ENCODE measurements around the gene OIP5. TPM values are rescaled to one million over a fixed set of nuclear protein-coding genes. Genes with fewer than 3 reads are reported as not detected.
"Not testable (repeated sequence)": the region's sequence is repeated elsewhere in the genome, so short reads cannot be mapped to it uniquely, and the experiment has no call there.

The OIP5 gene
- total RNA-seq, 6 experiments from 2014 or later, result 0.23 to 1.1 (median 0.82) TPM; not detected in 1

DNA sequence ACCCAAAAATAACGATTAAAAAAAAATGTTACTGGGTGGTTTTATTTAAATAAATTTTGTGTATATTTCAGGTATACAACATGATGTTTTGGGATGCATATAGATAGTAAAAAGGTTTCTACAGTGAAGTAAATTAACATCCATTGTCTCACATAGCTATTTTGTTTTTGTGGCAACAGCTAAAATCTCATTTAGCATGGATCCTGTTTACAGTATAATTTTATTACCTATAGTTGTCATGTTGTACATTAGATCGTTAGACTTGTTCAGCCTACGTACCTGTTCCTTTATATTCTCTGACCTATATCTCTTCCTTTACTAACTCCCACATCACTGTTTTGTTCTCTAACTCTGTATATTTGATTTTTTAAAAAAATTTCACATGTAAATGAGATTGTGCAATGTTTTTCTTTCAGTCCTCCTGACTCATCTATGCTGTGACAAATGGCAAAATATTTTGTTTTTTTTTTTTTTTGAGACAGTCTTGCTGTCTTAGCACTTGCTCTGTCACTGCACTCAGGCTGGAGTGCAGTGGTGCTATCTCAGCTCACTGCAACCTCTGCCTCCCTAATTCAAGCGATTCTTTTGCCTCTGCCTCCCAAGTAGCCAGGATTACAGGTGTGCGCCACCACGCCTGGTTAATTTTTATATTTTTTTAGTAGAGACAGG lies 45.6 kb downstream of the OIP5 start:
- intact Hi-C loops (cut with DNase I), result no loop called here
- no peak for DNase-seq
- Histone ChIP-seq H3K4me1 (peaks cover 0 to 17% (median 4%) of the 10 kb centered on the region in 4 donors), H3K27ac (no peak overlapping the region), H3K27me3 (no peaks in the 10 kb centered on the region), H3K4me3 (no peak overlapping the region), H3K36me3 (peaks cover 3 to 40% (median 22%) of the 10 kb centered on the region in 4 donors), H3K9me3 (no peaks in the 10 kb centered on the region)
- no peak for TF ChIP-seq POLR2A (IDR thresholded peaks at IDR 0.05)
- TF ChIP-seq, protein P1, sequence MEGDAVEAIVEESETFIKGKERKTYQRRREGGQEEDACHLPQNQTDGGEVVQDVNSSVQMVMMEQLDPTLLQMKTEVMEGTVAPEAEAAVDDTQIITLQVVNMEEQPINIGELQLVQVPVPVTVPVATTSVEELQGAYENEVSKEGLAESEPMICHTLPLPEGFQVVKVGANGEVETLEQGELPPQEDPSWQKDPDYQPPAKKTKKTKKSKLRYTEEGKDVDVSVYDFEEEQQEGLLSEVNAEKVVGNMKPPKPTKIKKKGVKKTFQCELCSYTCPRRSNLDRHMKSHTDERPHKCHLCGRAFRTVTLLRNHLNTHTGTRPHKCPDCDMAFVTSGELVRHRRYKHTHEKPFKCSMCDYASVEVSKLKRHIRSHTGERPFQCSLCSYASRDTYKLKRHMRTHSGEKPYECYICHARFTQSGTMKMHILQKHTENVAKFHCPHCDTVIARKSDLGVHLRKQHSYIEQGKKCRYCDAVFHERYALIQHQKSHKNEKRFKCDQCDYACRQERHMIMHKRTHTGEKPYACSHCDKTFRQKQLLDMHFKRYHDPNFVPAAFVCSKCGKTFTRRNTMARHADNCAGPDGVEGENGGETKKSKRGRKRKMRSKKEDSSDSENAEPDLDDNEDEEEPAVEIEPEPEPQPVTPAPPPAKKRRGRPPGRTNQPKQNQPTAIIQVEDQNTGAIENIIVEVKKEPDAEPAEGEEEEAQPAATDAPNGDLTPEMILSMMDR (IDR thresholded peaks at IDR 0.05), result no peak
- ATAC-seq, result peak in 1 of 4 donors; percentile 5
- 89% methylated on average over 6 of the region's 6 CpGs for WGBS (ENCODE audit: insufficient coverage, low coverage, low lambda C conversion rate, missing lambda C conversion rate)

DNA sequence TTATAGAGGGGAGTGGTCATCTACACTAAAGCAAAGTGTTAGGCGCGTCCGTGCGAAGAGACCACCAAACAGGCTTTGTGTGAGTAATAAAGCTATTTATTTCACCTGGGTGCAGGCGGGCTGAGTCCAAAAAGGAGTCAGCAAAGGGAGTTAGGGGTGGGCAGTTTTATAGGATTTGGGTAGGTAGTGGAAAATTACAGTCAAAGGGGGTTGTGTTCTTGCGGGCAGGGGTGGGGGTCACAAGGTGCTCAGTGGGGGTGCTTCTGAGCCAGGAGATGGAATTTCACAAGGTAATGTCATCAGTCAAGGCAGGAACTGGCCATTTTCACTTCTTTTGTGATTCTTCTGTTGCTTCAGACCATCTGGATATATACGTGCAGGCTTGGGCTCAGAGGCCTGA lies 47.1 kb downstream of the OIP5 start:
- Histone ChIP-seq H3K36me3 (peaks cover 3 to 42% (median 22%) of the 10 kb centered on the region in 4 donors), H3K4me3 (peak overlapping the region; percentile 79 to 95 (median 90)), H3K9me3 (no peaks in the 10 kb centered on the region), H3K4me1 (peaks cover 0 to 12% (median 4%) of the 10 kb centered on the region in 4 donors), H3K27me3 (no peaks in the 10 kb centered on the region), H3K27ac (peak overlapping the region in 2 of 3 donors; percentile 96 to 98)
- no peak for DNase-seq
- no peak for ATAC-seq
- WGBS (ENCODE audit: insufficient coverage, low coverage, low lambda C conversion rate, missing lambda C conversion rate), result 34% methylated on average over 7 of the region's 7 CpGs
- intact Hi-C loops (cut with DNase I), result no loop called here
- no peak for TF ChIP-seq POLR2A (IDR thresholded peaks at IDR 0.05)
- TF ChIP-seq, protein P1 (IDR thresholded peaks at IDR 0.05), result no peak

DNA sequence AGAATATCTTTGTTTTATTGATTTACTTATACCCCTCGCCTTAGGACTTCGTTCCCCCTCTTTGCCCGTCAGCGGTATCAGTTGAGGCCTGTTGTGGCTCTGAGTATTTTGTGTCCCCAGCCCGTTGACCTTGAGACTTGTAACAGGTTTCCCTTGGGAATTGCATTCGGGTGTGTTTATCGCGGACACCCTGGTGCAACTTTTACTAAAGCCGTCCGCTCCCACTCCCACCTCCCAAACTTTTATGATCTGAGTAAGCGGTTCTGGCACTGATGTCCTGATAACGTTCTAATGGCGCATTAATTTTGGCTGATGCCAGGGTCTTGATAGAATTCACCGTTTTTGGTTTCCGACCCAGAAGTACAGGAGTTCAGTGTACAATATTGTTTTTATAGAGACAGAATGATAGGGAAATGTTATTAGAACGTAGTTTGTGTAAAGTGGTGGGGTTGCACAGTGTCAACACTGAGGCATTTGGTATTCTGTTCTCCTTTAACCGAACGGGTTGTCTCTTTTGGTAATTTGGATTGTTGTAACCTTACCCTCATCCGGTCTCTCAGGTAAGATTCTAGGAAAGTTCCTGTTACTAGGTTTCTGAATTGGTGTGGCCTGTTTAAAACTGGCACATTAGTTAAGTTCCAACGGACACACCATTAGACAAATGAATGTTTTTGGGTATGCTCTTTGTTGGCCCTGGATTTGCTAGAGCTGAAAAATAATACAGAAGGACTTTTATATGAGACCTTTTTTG lies 47.8 kb downstream of the OIP5 start:
- H3K36me3 ChIP-seq, result peaks cover 3 to 49% (median 25%) of the 10 kb centered on the region in 4 donors
- peak overlapping the region; percentile 79 to 95 (median 90) for H3K4me3 ChIP-seq
- DNase-seq (peak in 1 of 3 donors; percentile 51), ATAC-seq (peak; percentile 12 to 33 (median 30))
- no peaks in the 10 kb centered on the region for H3K27me3 ChIP-seq
- intact Hi-C loops (cut with DNase I), result no loop called here
- peak overlapping the region; percentile 91 to 98 (median 96) for H3K27ac ChIP-seq
- no peak for TF ChIP-seq POLR2A (IDR thresholded peaks at IDR 0.05)
- TF ChIP-seq, protein P1 (IDR thresholded peaks at IDR 0.05), result no peak
- H3K9me3 ChIP-seq, result no peaks in the 10 kb centered on the region
- 0% methylated on average over 20 of the region's 20 CpGs for WGBS (ENCODE audit: insufficient coverage, low coverage, low lambda C conversion rate, missing lambda C conversion rate)
- H3K4me1 ChIP-seq, result peaks cover 0 to 7% (median 3%) of the 10 kb centered on the region in 4 donors

DNA sequence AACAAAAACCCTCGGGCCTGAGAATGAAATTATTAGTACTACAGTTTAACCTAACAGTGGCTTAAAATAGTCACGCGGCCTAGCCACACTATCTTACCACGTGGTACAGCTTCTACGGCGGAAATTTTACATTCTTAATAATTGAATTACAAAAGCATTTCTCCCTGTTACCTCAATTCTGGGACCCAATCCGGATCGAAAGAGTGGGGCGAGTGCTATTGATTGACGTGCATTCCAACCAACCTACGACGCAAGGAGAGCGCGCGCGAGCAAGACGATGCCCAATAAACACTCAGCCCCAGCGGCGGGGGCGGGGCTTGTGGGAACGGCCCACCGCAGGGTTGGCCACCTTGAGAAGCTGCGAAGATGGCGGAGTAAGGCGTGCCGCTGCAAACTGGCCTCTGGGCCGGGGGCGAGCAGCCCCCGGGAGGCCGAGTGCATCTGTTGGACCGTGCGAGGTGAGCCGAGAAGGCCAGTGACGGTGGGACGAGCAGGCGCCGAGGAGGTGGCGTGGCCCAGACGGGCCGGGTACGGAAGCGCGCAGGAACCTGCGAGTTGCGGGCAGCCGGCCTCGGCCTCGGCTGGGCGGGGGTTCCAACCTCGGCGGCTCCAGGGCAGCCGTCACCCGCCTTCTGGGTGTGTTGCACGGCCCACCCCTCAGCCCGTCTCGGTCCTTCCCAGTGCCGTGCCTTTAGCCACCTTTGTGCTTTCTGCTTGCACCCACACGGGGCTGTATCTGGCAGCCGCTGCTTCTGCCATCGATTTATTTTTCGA lies 48.6 kb downstream of the OIP5 start:
- H3K9me3 ChIP-seq, result no peaks in the 10 kb centered on the region
- H3K27me3 ChIP-seq, result no peaks in the 10 kb centered on the region
- H3K27ac ChIP-seq, result peak overlapping the region; percentile 92 to 98 (median 96)
- peak overlapping the region; percentile 79 to 95 (median 90) for H3K4me3 ChIP-seq
- H3K36me3 ChIP-seq, result peaks cover 3 to 49% (median 26%) of the 10 kb centered on the region in 4 donors
- WGBS (ENCODE audit: insufficient coverage, low coverage, low lambda C conversion rate, missing lambda C conversion rate), result 0% methylated on average over 16 of the region's 61 CpGs
- ATAC-seq (peak; percentile 95 to 99 (median 97)), DNase-seq (peak; percentile 97 to 99 (median 98))
- H3K4me1 ChIP-seq, result peaks cover 0 to 9% (median 4%) of the 10 kb centered on the region in 4 donors
- peak; percentile 93 for TF ChIP-seq POLR2A (IDR thresholded peaks at IDR 0.05)
- TF ChIP-seq, protein P1 (IDR thresholded peaks at IDR 0.05), result no peak
- intact Hi-C loops (cut with DNase I), result no loop called here

DNA sequence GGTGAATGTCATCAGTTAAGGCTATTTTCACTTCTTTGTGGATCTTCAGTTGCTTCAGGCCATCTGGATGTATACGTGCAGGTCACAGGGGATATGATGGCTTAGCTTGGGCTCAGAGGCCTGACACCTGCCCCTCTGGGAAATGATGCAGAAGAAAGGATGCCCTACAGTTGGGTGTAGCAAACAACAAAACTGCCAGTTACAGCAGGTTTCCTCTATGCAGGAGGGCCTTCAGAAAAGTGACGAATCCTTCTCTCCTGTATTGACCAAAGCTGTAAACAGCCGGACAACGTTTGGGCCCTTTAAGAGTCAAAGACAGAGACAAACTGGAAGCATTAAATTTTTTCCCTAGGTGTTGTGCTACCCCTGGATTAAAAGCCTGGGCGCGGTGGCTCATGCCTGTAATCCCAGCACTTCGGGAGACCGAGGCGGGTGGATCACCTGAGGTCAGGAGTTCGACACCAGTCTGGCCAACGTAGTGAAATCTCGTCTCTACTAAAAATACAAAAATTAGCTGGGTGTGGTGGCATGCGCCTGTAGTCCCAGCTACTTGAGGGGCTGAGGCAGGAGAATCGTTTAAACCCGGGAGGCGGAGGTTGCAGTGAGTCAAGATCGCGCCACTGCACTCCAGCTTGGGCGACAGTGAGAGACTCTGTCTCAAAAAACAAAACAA lies 49.3 kb downstream of the OIP5 start:
- ATAC-seq, result peak in 3 of 4 donors; percentile 2
- H3K36me3 ChIP-seq, result peaks cover 3 to 41% (median 24%) of the 10 kb centered on the region in 4 donors

DNA sequence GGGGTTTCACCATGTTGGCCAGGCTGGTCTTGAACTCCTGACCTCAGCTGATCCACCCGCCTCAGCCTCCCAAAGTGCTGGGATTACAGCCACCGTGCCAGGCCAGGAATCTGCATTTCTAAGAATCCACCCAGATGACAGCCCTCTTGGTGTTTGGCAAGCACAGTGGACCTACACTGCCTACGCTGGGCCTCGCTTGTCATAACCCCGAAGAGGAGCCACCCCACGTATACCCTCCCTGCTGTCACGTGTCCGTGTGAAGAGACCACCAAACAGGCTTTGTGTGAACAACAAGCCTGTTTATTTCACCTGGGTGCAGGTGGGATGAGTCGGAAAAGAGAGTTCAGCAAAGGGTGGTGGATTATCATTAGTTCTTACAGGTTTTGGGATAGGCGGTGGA lies 50.0 kb downstream of the OIP5 start:
- intact Hi-C loops (cut with DNase I); H3K4me3 ChIP-seq; H3K9me3 ChIP-seq; ATAC-seq; DNase-seq; H3K27me3 ChIP-seq: not testable (repeated sequence)
- Histone ChIP-seq H3K4me1 (peaks cover 0 to 15% (median 4%) of the 10 kb centered on the region in 4 donors), H3K36me3 (peaks cover 0 to 40% (median 18%) of the 10 kb centered on the region in 4 donors), H3K27ac (peak overlapping the region in 1 of 3 donors; percentile 98)
- WGBS (ENCODE audit: insufficient coverage, low coverage, low lambda C conversion rate, missing lambda C conversion rate), result 88% methylated on average over 8 of the region's 10 CpGs

More for the DNA sequence above, 49.3 kb downstream of the OIP5 start:
- Histone ChIP-seq H3K4me3 (peak overlapping the region; percentile 79 to 95 (median 90)), H3K27ac (peak overlapping the region; percentile 88 to 98 (median 92)), H3K4me1 (peaks cover 0 to 15% (median 4%) of the 10 kb centered on the region in 4 donors)
- intact Hi-C loops (cut with DNase I); H3K9me3 ChIP-seq; H3K27me3 ChIP-seq: not testable (repeated sequence)
- 16% methylated on average over 13 of the region's 19 CpGs for WGBS (ENCODE audit: insufficient coverage, low coverage, low lambda C conversion rate, missing lambda C conversion rate)
- peak in 1 of 3 donors; percentile 28 for DNase-seq
